SHP77 (cell line): ENCODE results near the gene SDR42E2.
A peak's percentile ranks its signal among the peaks of the same experiment; 100 is the strongest.
"Not testable (repeated sequence)": the region's sequence is repeated elsewhere in the genome, so short reads cannot be mapped to it uniquely, and the experiment has no call there.

Source experiments
- DNase-seq, 2 experiments: peaks; one replicate each; lab custom pipeline; 2025; lab: John Stamatoyannopoulos, UW

Gene SDR42E2

GRCh38 chr16:22161999-22162655, at the start of gene SDR42E2:
Gene SDR42E2 (plus strand): TSS chr16:22162506. CDS start chr16:22165583, 3,077 bp downstream.
- DNase-seq = no peak

DNA sequence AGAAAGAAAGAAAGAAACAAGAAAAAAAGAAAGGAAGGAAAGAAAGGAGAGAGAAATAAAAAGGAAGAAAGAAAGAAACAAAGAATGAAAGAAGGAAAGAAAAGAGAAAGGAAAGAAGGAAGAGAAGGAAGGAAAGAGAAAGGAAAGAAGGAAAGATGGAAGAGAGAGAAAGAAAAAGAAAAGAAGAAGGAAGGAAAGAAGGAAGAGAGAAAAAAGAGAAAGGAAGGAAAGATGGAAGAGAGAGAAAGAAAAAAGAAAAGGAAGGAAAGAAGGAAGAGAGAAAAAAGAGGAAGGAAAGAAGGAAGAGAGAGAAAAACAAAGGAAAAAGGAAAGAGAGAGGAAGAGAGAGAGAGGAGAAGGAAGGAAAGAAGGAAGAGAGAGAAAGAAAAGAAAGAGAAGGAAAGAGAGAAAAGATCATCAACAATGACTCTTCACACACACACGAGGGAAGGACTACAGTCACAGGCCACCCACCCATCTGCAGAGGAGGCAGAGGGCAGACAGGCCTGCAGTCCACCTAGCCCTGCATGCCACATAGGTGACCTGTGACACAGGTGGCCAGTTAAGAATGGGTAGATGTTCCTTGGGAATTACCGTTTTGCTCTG, 46.1 kb upstream of the SDR42E2 start:
- DNase-seq = no peak

- no peak for DNase-seq
Observed at GRCh38 chr16:22117609-22118008, 44.7 kb upstream of the SDR42E2 start.

GRCh38 chr16:22120440-22120839, 41.9 kb upstream of the SDR42E2 start:
- DNase-seq = no peak

DNA sequence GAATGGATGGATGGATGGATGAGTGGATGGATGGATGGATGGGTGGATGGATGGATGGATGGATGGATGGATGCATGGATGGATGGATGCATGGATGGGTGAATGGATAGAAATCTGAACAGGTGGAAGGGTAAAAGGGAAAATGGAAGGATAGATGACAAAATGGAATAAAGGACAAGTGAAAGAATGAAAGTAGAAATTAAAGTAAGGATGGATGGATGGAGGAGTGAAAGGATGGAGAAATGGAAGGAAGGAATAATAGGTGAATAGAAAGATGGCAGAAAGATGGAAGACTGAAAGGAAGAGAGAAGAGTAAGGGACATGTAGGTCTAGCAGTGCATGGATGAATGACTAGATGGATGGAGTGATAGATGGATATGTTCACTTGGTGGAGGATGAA, 40.1 kb upstream of the SDR42E2 start:
- no peak for DNase-seq

- DNase-seq = no peak
Observed at GRCh38 chr16:22123146-22123545, 39.2 kb upstream of the SDR42E2 start.

DNA sequence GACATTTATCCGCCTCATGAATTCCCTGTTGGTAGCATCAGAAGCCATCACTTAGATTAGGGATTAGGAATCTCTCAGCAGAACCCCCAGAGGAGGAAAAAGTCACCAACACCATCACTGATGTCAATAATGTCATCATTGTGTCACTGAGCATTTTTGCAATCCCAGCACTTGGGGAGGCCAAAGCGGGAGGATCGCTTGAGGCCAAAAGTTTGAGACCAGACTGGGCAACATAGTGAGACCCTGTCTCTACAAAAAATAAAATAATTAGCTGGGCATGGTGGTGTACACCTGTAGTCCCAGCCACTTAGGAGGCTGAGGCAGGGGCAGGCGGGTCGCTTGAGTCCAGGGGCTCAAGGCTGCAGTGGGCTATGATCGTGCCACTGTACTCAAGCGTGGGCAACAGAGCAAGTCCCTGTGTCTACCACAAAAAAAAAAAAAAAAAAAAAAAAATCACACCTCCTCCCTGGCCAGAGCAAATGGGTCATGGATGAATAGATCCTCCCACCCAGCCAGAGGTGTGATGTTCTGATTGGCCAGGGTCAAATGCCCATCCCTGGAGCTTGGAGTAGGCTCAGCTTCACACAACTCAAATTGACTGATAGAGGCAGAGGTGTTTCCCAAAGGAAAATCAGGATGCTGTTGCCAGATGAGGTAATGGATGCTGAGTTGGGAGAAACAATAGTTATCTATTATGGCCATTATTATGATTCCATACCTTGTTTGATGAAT, 38.4 kb upstream of the SDR42E2 start:
- DNase-seq = no peak

- DNase-seq = no peak
Observed at GRCh38 chr16:22124583-22125284, 37.6 kb upstream of the SDR42E2 start.

GRCh38 chr16:22126037-22126558, 36.2 kb upstream of the SDR42E2 start:
- DNase-seq = no peak

GRCh38 chr16:22128537-22128936, 33.8 kb upstream of the SDR42E2 start:
- not testable (repeated sequence) for DNase-seq

- no peak for DNase-seq
Observed at GRCh38 chr16:22130528-22130927, 31.8 kb upstream of the SDR42E2 start.

DNA sequence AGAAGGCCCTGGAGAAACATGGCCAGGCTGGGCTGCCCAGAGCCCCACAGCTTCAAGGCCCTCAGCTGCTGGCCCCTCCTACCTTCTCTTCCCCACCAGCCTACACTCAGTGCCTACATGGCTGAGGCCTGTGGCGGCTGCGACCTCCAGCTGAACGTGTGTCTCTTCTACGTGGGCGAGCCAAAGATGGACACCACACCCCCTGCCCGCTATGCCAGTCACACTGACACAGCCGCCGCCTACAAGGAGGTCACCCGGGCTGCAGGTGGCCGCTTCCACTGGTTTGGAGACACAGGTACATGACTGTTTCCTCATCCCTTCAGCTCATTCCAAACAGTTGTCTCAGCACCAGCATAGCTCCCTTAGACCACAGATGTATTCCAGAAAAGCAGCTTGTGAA, 29.5 kb upstream of the SDR42E2 start:
- DNase-seq = no peak

DNA sequence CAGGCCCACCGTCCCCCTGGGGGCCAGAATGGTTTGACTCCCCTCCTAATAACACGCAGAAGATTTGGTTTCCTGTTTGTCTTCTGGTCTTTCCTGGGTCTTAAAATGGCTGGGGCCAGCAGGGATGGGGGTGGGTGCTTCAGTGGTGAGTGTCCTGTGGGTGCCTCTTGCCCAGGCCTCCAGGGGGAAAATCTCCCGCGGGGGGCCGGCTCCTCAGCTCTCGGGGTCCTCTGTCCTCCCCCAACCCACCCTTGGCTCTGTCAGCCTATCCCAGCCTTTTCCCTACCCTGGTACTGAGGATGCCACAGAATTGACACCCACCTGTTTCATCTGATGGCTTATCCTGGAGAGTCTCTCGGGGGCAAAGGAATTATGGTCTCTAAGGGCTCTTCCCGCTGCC, 23.8 kb upstream of the SDR42E2 start:
- DNase-seq = no peak

- DNase-seq = no peak
Observed at GRCh38 chr16:22139008-22139407, 23.3 kb upstream of the SDR42E2 start.

DNA sequence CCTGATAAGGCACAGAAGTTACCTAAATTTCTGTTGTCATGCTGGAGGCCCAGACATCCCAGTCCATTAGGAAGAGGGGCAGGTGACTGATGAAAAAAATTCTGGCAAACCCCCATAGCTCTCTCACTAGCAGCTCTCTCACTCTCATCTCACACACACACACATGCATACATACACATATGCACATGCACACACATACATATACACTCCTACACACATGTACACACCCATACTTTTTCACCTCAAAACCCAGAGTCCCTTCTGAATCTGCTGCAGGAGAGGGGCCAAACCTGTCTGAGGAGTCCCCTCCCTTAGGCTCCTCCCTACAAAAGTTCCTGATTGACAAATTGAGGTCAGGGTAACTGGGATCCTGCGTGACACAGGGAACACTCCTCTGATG, 22.6 kb upstream of the SDR42E2 start:
- DNase-seq = no peak

DNA sequence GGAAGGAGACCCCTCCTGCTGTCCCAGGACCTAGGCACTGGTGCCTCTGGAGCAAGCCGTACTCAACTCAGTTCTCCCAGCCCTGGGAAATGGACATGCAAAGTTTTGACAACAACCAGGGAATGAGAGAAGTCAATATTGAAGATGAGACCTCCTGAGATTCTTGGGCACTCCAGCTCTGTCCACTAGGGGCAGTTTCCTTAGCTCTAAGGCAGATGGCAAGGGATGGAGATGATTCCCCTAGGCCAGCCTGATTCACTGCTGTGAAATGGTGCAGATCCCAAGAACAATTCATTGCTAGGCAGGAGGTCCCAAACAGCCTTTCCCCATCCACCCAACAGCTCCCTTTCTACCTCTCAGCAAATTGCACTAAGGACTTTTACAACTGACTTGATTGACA, 20.5 kb upstream of the SDR42E2 start:
- peak in 1 of 2 experiments; percentile 15 for DNase-seq

DNA sequence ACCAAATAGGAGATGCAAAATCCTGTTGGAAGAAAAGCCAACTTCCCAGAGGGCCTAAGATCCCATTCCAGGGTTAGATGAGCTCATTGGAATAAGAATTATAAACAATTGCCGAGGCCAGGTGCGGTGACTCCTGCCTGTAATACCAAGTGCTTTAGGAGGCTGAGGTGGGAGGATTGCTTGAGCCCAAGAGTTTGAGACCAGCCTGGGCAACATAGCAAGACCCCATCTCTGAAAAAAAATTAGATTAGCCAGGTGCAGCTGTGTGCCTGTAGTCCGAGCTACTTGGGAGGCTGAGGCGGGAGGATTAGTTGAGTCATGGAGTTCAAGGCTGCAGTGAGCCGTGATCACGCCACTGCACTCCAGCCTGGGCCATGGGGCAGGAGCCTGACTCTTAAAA, 17.8 kb upstream of the SDR42E2 start:
- DNase-seq = no peak

DNA sequence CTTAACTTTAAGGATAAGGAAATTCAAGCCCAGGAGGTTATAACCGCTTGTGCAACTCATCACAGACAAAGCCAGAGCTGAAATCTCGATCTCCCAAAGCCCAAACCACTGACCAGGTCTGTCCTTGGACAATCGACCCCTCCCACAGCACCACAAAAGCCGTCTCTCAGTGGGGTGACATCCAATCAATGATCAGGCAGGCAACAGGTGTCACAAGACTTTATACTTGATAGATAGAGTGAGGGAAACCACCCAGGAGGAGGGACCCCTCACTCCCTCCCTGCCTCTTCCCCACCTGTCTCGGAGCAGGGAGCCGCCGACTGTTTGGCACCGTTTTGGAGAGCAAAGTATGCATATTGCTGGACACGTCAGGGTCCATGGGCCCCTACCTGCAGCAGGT, 14.5 kb upstream of the SDR42E2 start:
- DNase-seq = no peak

DNA sequence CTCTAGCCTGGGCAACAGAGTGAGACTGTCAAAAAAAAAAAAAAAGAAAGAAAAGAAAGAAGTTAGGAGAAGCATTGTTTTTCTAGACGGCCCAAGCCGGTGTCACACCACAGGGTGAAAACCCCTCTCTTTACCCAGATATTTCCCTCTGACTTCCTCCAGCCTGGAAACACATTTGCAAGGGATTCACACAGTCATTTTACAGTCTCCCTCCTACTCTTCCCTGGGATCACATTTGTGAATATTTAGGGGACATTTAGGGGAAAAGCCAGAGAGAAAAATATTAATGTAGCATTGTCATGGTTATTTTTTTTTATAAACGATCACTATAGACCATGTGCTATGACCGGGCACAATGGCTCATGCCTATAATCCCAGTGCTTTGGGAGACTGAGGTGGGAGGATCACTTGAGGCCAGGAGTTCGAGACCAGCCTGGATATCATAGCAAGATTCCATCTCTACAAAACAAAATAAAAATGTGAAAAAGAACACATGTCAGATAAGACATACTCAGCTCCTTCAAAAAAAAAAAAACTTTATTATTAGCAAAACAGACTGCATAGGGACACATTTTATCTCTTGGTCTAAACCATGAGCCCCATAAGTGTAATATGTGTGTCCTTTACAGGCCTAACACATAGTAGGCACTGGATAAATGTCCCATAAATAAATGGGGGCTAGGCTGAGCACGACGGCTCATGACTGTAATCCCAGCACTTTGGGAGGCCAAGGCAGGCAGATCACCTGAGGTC, 10.9 kb upstream of the SDR42E2 start:
- DNase-seq = no peak

DNA sequence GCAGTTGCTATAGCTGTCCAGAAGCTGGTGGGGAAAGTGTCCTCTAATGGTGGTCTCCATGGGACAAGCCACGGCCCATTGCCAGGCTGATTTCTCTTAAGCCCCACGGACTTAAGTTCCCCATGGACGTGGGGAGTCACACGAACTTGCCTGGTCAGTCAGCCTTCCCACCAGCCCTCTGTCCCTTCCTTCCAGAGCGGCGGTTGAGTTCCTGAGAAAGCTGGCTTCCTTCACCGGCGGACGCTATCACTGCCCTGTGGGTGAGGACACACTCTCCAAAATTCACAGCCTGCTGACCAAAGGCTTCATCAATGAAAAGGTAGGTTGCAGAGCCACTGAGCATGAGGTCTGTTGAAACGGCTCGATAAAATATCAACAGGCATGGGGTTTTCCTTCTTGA, 10.0 kb upstream of the SDR42E2 start:
- DNase-seq = no peak

GRCh38 chr16:22153078-22153477, 9.2 kb upstream of the SDR42E2 start:
- DNase-seq = not testable (repeated sequence)

DNA sequence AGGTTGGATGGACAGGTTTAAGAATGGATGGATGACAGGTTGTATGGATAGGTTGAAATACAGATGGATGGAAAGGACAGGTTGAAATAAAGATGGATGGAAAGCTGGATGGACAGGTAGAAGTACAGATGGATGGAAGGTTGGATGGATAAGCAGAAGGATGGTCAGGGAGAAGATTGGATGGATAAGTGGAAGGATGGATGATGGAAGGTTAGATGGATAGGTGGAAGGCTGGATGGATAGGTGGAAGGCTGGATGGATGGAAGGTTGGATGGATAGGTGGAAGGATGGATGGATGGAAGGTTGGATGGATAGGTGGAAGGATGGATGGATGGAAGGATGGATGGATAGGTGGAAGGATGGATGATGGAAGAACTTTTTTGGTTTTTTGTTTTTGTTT, 905 bp upstream of the SDR42E2 start:
- DNase-seq = no peak
